ENCODE data around the gene DPF3. TPM values are rescaled to one million over a fixed set of nuclear protein-coding genes. Genes with fewer than 3 reads are reported as not detected.

Gene DPF3
- total RNA-seq, 4 donors from 2014 or later, result 16.7 to 27.8 (median 20.3) TPM

DNA sequence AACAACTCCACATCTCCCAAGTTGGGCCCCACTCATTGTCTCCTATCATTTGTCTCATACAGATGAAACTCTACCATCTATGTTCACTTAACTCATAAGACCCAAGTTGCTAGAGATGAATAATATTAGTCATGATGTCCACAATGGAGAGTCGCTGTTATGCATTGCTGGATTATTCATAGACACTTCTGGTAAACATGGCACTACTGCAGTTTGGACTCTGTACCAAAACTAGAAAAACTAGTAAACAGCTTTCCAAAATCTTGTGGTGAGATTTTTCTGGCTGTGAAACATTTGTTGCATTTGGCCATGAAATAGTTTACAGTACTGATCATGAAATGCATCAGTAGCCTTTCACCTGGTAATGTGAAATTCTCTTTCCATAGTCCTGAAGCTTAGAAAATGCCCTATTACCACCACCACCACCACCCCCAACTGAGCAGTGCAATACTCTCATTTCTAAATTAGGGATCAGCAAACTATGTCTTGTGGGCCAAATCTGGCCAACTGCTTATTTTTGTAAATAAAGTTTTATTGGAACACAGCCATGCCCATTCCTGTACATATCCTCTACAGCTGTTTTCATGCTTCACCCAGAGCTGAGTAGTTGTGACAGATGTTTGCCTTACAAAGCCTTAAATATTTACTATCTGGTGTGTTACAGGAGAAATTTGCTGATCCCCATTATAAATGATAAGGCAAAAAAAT is 236.5 kb downstream of the DPF3 start:
- Histone ChIP-seq H3K27ac (no peak overlapping the region), H3K9me3 (no peaks in the 10 kb centered on the region), H3K4me1 (no peaks in the 10 kb centered on the region), H3K36me3 (peaks cover 0 to 4% of the 10 kb centered on the region in 2 donors), H3K27me3 (no peaks in the 10 kb centered on the region), H3K4me3 (no peak overlapping the region)
- ATAC-seq (no peak), DNase-seq (no peak)
- intact Hi-C loops (cut with DNase I; ENCODE audit: low total_unique reads) (no loop called here), in situ Hi-C loops (cut with MboI; ENCODE audit: low sequenced_read_pairs in 4 of 4) (no loop called here)
- TF ChIP-seq, protein P1, sequence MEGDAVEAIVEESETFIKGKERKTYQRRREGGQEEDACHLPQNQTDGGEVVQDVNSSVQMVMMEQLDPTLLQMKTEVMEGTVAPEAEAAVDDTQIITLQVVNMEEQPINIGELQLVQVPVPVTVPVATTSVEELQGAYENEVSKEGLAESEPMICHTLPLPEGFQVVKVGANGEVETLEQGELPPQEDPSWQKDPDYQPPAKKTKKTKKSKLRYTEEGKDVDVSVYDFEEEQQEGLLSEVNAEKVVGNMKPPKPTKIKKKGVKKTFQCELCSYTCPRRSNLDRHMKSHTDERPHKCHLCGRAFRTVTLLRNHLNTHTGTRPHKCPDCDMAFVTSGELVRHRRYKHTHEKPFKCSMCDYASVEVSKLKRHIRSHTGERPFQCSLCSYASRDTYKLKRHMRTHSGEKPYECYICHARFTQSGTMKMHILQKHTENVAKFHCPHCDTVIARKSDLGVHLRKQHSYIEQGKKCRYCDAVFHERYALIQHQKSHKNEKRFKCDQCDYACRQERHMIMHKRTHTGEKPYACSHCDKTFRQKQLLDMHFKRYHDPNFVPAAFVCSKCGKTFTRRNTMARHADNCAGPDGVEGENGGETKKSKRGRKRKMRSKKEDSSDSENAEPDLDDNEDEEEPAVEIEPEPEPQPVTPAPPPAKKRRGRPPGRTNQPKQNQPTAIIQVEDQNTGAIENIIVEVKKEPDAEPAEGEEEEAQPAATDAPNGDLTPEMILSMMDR (IDR thresholded peaks at IDR 0.05 in 4 of 5, conservative IDR thresholded peaks at IDR 0.05 in 1 of 5), result no peak
- no peak for TF ChIP-seq POLR2A (IDR thresholded peaks at IDR 0.05)

DNA sequence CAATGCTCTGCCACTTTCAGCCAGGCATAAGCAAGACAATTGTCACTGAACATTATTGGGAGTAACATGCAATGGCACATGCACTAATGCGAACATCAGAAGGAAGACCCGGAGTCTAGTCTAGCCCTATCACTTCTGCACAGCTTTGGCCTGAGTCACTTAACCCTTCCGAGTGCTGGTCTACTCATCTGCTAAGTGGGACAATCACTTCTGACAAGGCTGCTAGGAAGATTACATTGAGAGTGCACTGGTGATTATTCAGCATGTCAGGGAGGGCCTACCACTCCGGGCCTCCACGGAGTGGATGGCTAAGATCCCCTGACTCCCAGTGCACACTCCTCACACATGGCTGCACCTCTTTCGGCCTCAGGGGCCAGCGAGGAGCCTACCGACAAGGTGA is 240.9 kb downstream of the DPF3 start:
- ATAC-seq (no peak), DNase-seq (no peak)
- no peaks in the 10 kb centered on the region for H3K9me3 ChIP-seq
- no peak overlapping the region for H3K27ac ChIP-seq
- intact Hi-C loops (cut with DNase I; ENCODE audit: low total_unique reads) (no loop called here), in situ Hi-C loops (cut with MboI; ENCODE audit: low sequenced_read_pairs in 4 of 4) (no loop called here)
- H3K4me1 ChIP-seq, result peaks cover 0 to 14% of the 10 kb centered on the region in 2 donors
- TF ChIP-seq, protein P1 (IDR thresholded peaks at IDR 0.05 in 4 of 5, conservative IDR thresholded peaks at IDR 0.05 in 1 of 5), result no peak
- no peak for TF ChIP-seq POLR2A (IDR thresholded peaks at IDR 0.05)
- H3K4me3 ChIP-seq, result no peak overlapping the region
- H3K36me3 ChIP-seq, result no peaks in the 10 kb centered on the region
- H3K27me3 ChIP-seq, result no peaks in the 10 kb centered on the region

DNA sequence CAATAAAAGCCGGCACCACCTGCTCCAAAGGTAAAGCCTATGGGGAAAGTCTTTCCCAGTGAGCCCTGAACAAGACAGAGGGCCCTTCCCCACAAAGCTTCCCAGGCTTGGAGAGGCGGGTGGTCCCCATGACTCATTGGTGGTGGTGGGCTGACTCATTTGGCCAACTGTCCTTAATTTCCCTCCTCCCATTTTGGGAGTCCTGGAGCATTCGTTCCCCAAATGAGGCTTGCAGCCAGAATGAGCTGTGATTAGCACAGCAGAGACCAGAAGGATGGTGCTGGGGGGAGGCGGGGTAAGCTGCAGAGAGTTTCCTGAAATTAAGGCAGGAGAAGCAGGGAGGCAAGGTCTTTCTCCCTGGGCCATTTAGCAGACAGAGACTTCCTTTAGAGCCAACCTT is 241.7 kb downstream of the DPF3 start:
- Histone ChIP-seq H3K27ac (no peak overlapping the region), H3K4me1 (peaks cover 0 to 22% of the 10 kb centered on the region in 2 donors), H3K9me3 (no peaks in the 10 kb centered on the region), H3K27me3 (no peaks in the 10 kb centered on the region), H3K4me3 (no peak overlapping the region), H3K36me3 (no peaks in the 10 kb centered on the region)
- in situ Hi-C loops (cut with MboI; ENCODE audit: low sequenced_read_pairs in 4 of 4), result no loop called here
- intact Hi-C loops (cut with DNase I; ENCODE audit: low total_unique reads), result no loop called here
- no peak for DNase-seq
- TF ChIP-seq POLR2A (IDR thresholded peaks at IDR 0.05), result no peak
- TF ChIP-seq, protein P1 (IDR thresholded peaks at IDR 0.05 in 4 of 5, conservative IDR thresholded peaks at IDR 0.05 in 1 of 5), result no peak
- no peak for ATAC-seq

DNA sequence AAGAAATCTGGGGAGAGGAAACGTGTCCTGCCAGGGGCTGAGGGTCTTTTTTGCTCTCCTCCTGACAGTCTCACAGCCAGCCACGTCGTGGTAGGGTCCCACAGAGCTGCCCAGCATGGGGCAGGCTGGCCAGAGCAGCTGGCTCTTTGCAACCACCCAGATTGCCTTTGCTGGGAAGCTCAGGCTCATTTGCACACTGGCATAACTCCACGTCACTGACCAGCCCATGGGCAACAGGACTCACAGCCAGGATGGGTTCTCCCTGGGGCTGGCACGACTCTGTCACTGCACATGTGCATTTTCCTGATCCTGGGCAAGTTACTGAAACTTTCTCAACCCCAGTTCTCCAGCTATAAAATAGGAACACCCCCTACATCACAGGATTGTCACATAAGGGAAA is 242.2 kb downstream of the DPF3 start:
- Histone ChIP-seq H3K27ac (no peak overlapping the region), H3K27me3 (no peaks in the 10 kb centered on the region), H3K4me1 (peaks cover 0 to 22% of the 10 kb centered on the region in 2 donors), H3K9me3 (no peaks in the 10 kb centered on the region), H3K36me3 (no peaks in the 10 kb centered on the region), H3K4me3 (no peak overlapping the region)
- no peak for DNase-seq
- in situ Hi-C loops (cut with MboI; ENCODE audit: low sequenced_read_pairs in 4 of 4), result no loop called here
- intact Hi-C loops (cut with DNase I; ENCODE audit: low total_unique reads), result no loop called here
- ATAC-seq, result no peak
- no peak for TF ChIP-seq POLR2A (IDR thresholded peaks at IDR 0.05)
- TF ChIP-seq, protein P1 (IDR thresholded peaks at IDR 0.05 in 4 of 5, conservative IDR thresholded peaks at IDR 0.05 in 1 of 5), result no peak

DNA sequence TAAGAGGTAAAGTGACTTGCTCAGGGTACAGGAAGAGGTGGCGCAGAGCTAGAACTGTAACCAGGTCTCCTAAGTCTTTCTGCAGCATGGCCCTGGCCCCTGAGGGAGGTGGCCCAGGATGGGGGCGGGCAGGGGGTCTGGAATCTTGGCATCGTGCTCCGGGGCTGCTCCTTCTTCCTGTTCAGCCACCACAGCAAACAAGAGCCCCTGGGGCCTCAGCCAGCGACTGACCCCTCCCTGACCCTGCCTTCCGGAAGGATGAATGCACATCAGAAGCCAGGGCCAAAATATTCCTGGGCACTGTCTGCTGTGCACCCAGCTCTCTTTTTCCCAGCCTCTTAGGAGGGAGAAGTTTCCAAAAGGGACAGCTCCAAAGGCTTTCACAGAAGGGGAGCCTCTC is 242.8 kb downstream of the DPF3 start:
- no peaks in the 10 kb centered on the region for H3K27me3 ChIP-seq
- ATAC-seq (no peak), DNase-seq (no peak)
- intact Hi-C loops (cut with DNase I; ENCODE audit: low total_unique reads), result no loop called here
- no peak overlapping the region for H3K4me3 ChIP-seq
- H3K27ac ChIP-seq, result no peak overlapping the region
- no peaks in the 10 kb centered on the region for H3K36me3 ChIP-seq
- H3K4me1 ChIP-seq, result peaks cover 0 to 22% of the 10 kb centered on the region in 2 donors
- in situ Hi-C loops (cut with MboI; ENCODE audit: low sequenced_read_pairs in 4 of 4), result no loop called here
- no peaks in the 10 kb centered on the region for H3K9me3 ChIP-seq
- TF ChIP-seq, protein P1 (IDR thresholded peaks at IDR 0.05 in 4 of 5, conservative IDR thresholded peaks at IDR 0.05 in 1 of 5), result no peak

All from gastrocnemius medialis (tissue), 4 donors.